ENCODE measurements around the gene DIS3L.
"Not testable (repeated sequence)": the region's sequence is repeated elsewhere in the genome, so short reads cannot be mapped to it uniquely, and the experiment has no call there.

The DIS3L gene

GRCh38 chr15:66298803-66299251 is 5.5 kb downstream of the DIS3L start:
- TF ChIP-seq, protein P1, sequence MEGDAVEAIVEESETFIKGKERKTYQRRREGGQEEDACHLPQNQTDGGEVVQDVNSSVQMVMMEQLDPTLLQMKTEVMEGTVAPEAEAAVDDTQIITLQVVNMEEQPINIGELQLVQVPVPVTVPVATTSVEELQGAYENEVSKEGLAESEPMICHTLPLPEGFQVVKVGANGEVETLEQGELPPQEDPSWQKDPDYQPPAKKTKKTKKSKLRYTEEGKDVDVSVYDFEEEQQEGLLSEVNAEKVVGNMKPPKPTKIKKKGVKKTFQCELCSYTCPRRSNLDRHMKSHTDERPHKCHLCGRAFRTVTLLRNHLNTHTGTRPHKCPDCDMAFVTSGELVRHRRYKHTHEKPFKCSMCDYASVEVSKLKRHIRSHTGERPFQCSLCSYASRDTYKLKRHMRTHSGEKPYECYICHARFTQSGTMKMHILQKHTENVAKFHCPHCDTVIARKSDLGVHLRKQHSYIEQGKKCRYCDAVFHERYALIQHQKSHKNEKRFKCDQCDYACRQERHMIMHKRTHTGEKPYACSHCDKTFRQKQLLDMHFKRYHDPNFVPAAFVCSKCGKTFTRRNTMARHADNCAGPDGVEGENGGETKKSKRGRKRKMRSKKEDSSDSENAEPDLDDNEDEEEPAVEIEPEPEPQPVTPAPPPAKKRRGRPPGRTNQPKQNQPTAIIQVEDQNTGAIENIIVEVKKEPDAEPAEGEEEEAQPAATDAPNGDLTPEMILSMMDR (IDR thresholded peaks at IDR 0.05; ENCODE audit: borderline replicate concordance, insufficient read depth, low read depth, low read length) = no peak
- H3K4me3 ChIP-seq (ENCODE audit: low read depth, low read length) = no peak overlapping the region

GRCh38 chr15:66302489-66303278 is 9.3 kb downstream of the DIS3L start:
- TF ChIP-seq, protein P1 (IDR thresholded peaks at IDR 0.05; ENCODE audit: borderline replicate concordance, insufficient read depth, low read depth, low read length) = no peak
- H3K4me3 ChIP-seq (ENCODE audit: low read depth, low read length) = no peak overlapping the region

- not testable (repeated sequence) for H3K4me3 ChIP-seq (ENCODE audit: low read depth, low read length)
Observed at GRCh38 chr15:66304425-66304824, 11.1 kb downstream of the DIS3L start.

DNA sequence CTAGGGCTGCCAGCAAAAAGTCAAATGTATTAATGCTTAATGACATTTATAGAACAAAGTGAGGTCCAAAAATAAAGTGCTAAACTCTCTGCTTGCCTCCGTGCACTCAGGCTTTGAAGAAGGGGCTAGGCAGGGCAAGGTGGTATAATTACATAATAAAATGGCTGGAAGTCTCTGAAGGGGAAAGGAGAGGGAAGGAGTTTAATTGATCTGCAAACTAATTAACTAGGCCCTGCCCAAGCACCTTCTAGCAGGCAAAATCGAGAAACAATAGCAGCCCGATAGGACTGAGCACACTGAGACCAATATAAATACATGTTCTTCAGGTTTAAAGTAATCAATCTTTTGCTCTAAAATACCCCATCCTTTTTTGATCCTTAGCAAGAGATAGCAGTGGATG is 13.0 kb downstream of the DIS3L start:
- TF ChIP-seq, protein P1 (IDR thresholded peaks at IDR 0.05; ENCODE audit: borderline replicate concordance, insufficient read depth, low read depth, low read length) = no peak
- no peak overlapping the region for H3K4me3 ChIP-seq (ENCODE audit: low read depth, low read length)

- TF ChIP-seq, protein P1 (IDR thresholded peaks at IDR 0.05; ENCODE audit: borderline replicate concordance, insufficient read depth, low read depth, low read length) = no peak
- no peak overlapping the region for H3K4me3 ChIP-seq (ENCODE audit: low read depth, low read length)
Observed at GRCh38 chr15:66308531-66308930, 15.2 kb downstream of the DIS3L start.

GRCh38 chr15:66309828-66310227 is 16.5 kb downstream of the DIS3L start:
- H3K4me3 ChIP-seq (ENCODE audit: low read depth, low read length) = no peak overlapping the region
- TF ChIP-seq, protein P1 (IDR thresholded peaks at IDR 0.05; ENCODE audit: borderline replicate concordance, insufficient read depth, low read depth, low read length) = no peak

DNA sequence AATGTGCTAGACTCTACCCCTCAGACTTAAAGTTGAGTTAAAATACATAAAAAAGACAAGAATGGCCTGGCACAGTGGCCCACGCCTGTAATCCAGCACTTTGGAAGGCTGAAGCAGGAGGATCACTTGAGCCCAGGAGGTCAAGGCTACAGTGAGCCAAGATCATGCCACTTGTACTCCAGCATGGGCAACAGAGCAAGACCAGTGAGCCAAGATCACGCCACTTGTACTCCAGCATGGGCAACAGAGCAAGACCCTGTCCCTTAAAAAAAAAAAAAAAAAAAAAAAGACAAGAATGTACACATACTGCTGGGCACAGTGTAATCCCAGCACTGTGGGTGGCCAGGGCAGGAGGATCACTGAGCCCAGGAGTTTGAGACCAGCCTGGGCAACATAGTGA is 17.4 kb downstream of the DIS3L start:
- no peak overlapping the region for H3K4me3 ChIP-seq (ENCODE audit: low read depth, low read length)
- TF ChIP-seq, protein P1 (IDR thresholded peaks at IDR 0.05; ENCODE audit: borderline replicate concordance, insufficient read depth, low read depth, low read length) = no peak
